Pancreas (tissue), 10 donors: ENCODE data around the gene KSR1. TPM values are rescaled to one million over a fixed set of nuclear protein-coding genes. Genes with fewer than 3 reads are reported as not detected.

ENCODE experiments used
- ATAC-seq, 4 donors: fragments of 200-7000 bp; cut with Tn5 transposase; one replicate each; pipeline versions ENCODE4 v1.8.0 to v1.9.1; 2020; ENCODE audit warnings: mild to moderate bottlenecking in 4 of 4, moderate library complexity in 4 of 4
- DNase-seq, 6 donors: peaks; one replicate each; pipeline ENCODE4 v3.0.0-alpha.2; 2020
- FAIRE-seq: peaks from 2 replicates; lab custom pipeline; 2012; peaks lifted over from hg19 to GRCh38; lab: Jason Lieb, UNC
- H3K27ac ChIP-seq, 4 donors: fragments of 200-600 bp; sonication (generic); 1 replicate in 3 of 4; 2 replicates in 1 of 4; pipeline versions ENCODE4 v1.5.0 to v1.8.0; 2020
- H3K27me3 ChIP-seq, 4 donors: fragments of 200-600 bp; one replicate each; pipeline ENCODE4 v1.8.0; 2021
- H3K36me3 ChIP-seq, 3 donors: fragments of 200-600 bp; sonication (generic) in 1 of 3; one replicate each; pipeline versions ENCODE4 v1.5.0 to v1.8.0; 2020 to 2021
- H3K4me1 ChIP-seq, 3 donors: fragments of 200-600 bp; one replicate each; pipeline ENCODE4 v1.8.0; 2021
- H3K4me3 ChIP-seq, 4 donors: fragments of 200-600 bp; sonication (generic) in 2 of 4; one replicate each; pipeline versions ENCODE4 v1.5.0 to v1.8.0; 2020 to 2021
- H3K9me3 ChIP-seq, 4 donors: fragments of 200-600 bp; one replicate each; pipeline ENCODE4 v1.8.0; 2021
- CTCF ChIP-seq, 4 donors: fragments of 200-600 bp; sonication (generic) in 3 of 4; IDR thresholded peaks; one replicate each; pipeline versions ENCODE4 v1.5.0 to v1.8.0; 2021; ENCODE audit warnings: antibody characterized with exemption in 4 of 4
- WGBS, 2 donors: extraction: QIAGEN DNeasy Blood & Tissue Kit; methylation state at CpG; one replicate each; pipeline ENCODE4 v1.1.7; 2013; 5-methylcytosine and 5-hydroxymethylcytosine counted together
- intact Hi-C, 3 donors: fragments of 100-400 bp; cut with DNase I; formaldehyde crosslinking; loops; one replicate each; pipeline versions ENCODE4 v1.11.1 to v1.14.2; 2022
- polyA plus RNA-seq, 2 donors: library from polyadenylated mRNA; stranded (reverse); fragments of 200-250 nt; gene quantifications; one replicate each; pipeline ENCODE4 v1.2.3, GENCODE V29; 2013
- total RNA-seq, 6 donors: library from RNA; stranded (reverse); fragmentation: NEBNext Ultra II Directional in 4 of 6; extraction: Animal tissue kit (Norgen Biotek cat#: 25700) in 4 of 6; gene quantifications; one replicate each; pipeline versions ENCODE4 v1.2.1 to v1.2.4, GENCODE V29; 2021 to 2023
- donor health status: healthy with polysubstance abuse.
- donor health status: DM: no; HTN: no; CAD: no; lungs with moderate emphysema.
- donor health status: DM: no; HTN: no; CAD: no.
- donor health status: control.
- donor health status: control.
- donor health status: Bipolar disorder and iron deficiency.
- donor health status: DM: yes; HTN: yes; CAD: no.
- donor health status: DM: no; HTN: no; CAD: no.
- donor health status: DM: no; HTN: no; CAD: no.
- donor health status: DM: yes; HTN: yes; CAD: no.

Gene KSR1
- total and polyA plus RNA-seq, 8 donors: 68.2 to 139 (median 103) TPM

GRCh38 chr17:27605409-27605808, 149.2 kb downstream of the KSR1 start:
- intact Hi-C loops: loop anchor here in 1 of 3 donors (10.0 kb wide), 1 partner anchor 251 kb away; no protein-coding TSS in a partner anchor
- no peaks in the 10 kb centered on the region for H3K27me3 ChIP-seq
- ATAC-seq: no peak
- no peak overlapping the region for H3K4me3 ChIP-seq
- FAIRE-seq: no peak
- no peaks in the 10 kb centered on the region for H3K9me3 ChIP-seq
- TF ChIP-seq CTCF (IDR thresholded peaks at IDR 0.05): no peak
- H3K4me1 ChIP-seq: peaks cover 6 to 8% (median 8%) of the 10 kb centered on the region in 3 donors
- H3K36me3 ChIP-seq: peaks cover 0 to 64% (median 47%) of the 10 kb centered on the region in 3 donors
- 95 to 97% methylated on average over 25 of the region's 25 CpGs for WGBS, 2 donors
- H3K27ac ChIP-seq: no peak overlapping the region
- no peak for DNase-seq

GRCh38 chr17:27607521-27608091, 151.4 kb downstream of the KSR1 start:
- Histone ChIP-seq H3K27me3 (no peaks in the 10 kb centered on the region), H3K4me3 (no peak overlapping the region), H3K27ac (no peak overlapping the region), H3K36me3 (peaks cover 7 to 85% (median 59%) of the 10 kb centered on the region in 3 donors), H3K4me1 (no peaks in the 10 kb centered on the region), H3K9me3 (no peaks in the 10 kb centered on the region)
- TF ChIP-seq CTCF (IDR thresholded peaks at IDR 0.05): no peak
- ATAC-seq (no peak), FAIRE-seq (no peak), DNase-seq (no peak)
- intact Hi-C loops: loop anchor here in 1 of 3 donors (10.0 kb wide), 1 partner anchor 253 kb away; no protein-coding TSS in a partner anchor
- 86 to 87% methylated on average over 16 of the region's 16 CpGs for WGBS, 2 donors

GRCh38 chr17:27608328-27609230, 152.3 kb downstream of the KSR1 start:
- Histone ChIP-seq H3K9me3 (no peaks in the 10 kb centered on the region), H3K36me3 (peaks cover 7 to 95% (median 67%) of the 10 kb centered on the region in 3 donors), H3K4me3 (no peak overlapping the region), H3K4me1 (no peaks in the 10 kb centered on the region), H3K27me3 (no peaks in the 10 kb centered on the region), H3K27ac (no peak overlapping the region)
- ATAC-seq (peak in 1 of 4 donors; percentile 18), DNase-seq (no peak), FAIRE-seq (no peak)
- no peak for TF ChIP-seq CTCF (IDR thresholded peaks at IDR 0.05)
- intact Hi-C loops: loop anchor here in 1 of 3 donors (10.0 kb wide), 1 partner anchor 254 kb away; no protein-coding TSS in a partner anchor
- WGBS, 2 donors: 90 to 91% methylated on average over 11 of the region's 11 CpGs

GRCh38 chr17:27609611-27610303, 153.5 kb downstream of the KSR1 start:
- no peaks in the 10 kb centered on the region for H3K9me3 ChIP-seq
- intact Hi-C loops: loop anchor here in 1 of 3 donors (10.0 kb wide), 1 partner anchor 255 kb away; no protein-coding TSS in a partner anchor
- ATAC-seq (peak in 3 of 4 donors; percentile 39 to 68 (median 59)), DNase-seq (no peak), FAIRE-seq (no peak)
- WGBS, 2 donors: 56% methylated on average over 11 of the region's 11 CpGs
- peak in 1 of 4 donors; percentile 20 for TF ChIP-seq CTCF (IDR thresholded peaks at IDR 0.05)
- H3K27ac ChIP-seq: no peak overlapping the region
- peaks cover 7 to 99% (median 58%) of the 10 kb centered on the region in 3 donors for H3K36me3 ChIP-seq
- H3K4me3 ChIP-seq: no peak overlapping the region
- no peaks in the 10 kb centered on the region for H3K27me3 ChIP-seq
- H3K4me1 ChIP-seq: no peaks in the 10 kb centered on the region
